GM21825 (cell line): ENCODE results near the gene SNCB.

Experiments
- ATAC-seq: cut with Tn5 transposase; IDR thresholded peaks from one replicate; pipeline ENCODE4 v1.9.1; 2021; ENCODE audit warnings: mild to moderate bottlenecking, moderate library complexity; ENCODE audit not compliant: unreplicated experiment

Gene SNCB

GRCh38 chr5:176578391-176578808, 51.9 kb downstream of the SNCB start:
- no peak for ATAC-seq

- no peak for ATAC-seq
Observed at GRCh38 chr5:176577312-176578176, 52.8 kb downstream of the SNCB start.

GRCh38 chr5:176575488-176576422, 54.6 kb downstream of the SNCB start:
- no peak for ATAC-seq

GRCh38 chr5:176575066-176575465, 55.3 kb downstream of the SNCB start:
- no peak for ATAC-seq

GRCh38 chr5:176574297-176574591, 56.1 kb downstream of the SNCB start:
- no peak for ATAC-seq

GRCh38 chr5:176573564-176574296, 56.6 kb downstream of the SNCB start:
- no peak for ATAC-seq
